Sigmoid colon (tissue), 4 donors: ENCODE data around the gene CEP128.

Source experiments
- EP300 ChIP-seq, 4 donors: sonication (generic); formaldehyde crosslinking; IDR thresholded peaks; one replicate each; pipeline ENCODE4 v1.6.1; 2017; ENCODE audit warnings: antibody characterized with exemption in 4 of 4
- POLR2A ChIP-seq, 2 donors: fragments of 450-650 bp; IDR thresholded peaks; one replicate each; pipeline ENCODE4 v1.6.1; 2016; ENCODE audit warnings: antibody characterized with exemption in 2 of 2, mild to moderate bottlenecking in 2 of 2, moderate library complexity in 2 of 2
- POLR2AphosphoS5 ChIP-seq, 4 donors: sonication (generic); formaldehyde crosslinking; IDR thresholded peaks; one replicate each; pipeline ENCODE4 v1.6.1; 2017; ENCODE audit warnings: antibody characterized with exemption in 4 of 4
- TF ChIP-seq, protein P1 (sequence below), 4 experiments: fragments of 450-650 bp in 3 of 4; fragments of 200-600 bp in 1 of 4; IDR thresholded peaks; one replicate each; pipeline ENCODE4 v1.5.1; 2016 to 2019; ENCODE audit warnings: antibody characterized with exemption in 4 of 4, mild to moderate bottlenecking in 3 of 4, moderate library complexity in 2 of 4

- TF ChIP-seq, protein P1, sequence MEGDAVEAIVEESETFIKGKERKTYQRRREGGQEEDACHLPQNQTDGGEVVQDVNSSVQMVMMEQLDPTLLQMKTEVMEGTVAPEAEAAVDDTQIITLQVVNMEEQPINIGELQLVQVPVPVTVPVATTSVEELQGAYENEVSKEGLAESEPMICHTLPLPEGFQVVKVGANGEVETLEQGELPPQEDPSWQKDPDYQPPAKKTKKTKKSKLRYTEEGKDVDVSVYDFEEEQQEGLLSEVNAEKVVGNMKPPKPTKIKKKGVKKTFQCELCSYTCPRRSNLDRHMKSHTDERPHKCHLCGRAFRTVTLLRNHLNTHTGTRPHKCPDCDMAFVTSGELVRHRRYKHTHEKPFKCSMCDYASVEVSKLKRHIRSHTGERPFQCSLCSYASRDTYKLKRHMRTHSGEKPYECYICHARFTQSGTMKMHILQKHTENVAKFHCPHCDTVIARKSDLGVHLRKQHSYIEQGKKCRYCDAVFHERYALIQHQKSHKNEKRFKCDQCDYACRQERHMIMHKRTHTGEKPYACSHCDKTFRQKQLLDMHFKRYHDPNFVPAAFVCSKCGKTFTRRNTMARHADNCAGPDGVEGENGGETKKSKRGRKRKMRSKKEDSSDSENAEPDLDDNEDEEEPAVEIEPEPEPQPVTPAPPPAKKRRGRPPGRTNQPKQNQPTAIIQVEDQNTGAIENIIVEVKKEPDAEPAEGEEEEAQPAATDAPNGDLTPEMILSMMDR (IDR thresholded peaks at IDR 0.05), result no peak
- no peak for TF ChIP-seq POLR2A (IDR thresholded peaks at IDR 0.05)
- TF ChIP-seq EP300 (IDR thresholded peaks at IDR 0.05), result no peak
- no peak for TF ChIP-seq POLR2AphosphoS5 (IDR thresholded peaks at IDR 0.05)
Observed at GRCh38 chr14:80586131-80586530, 355.4 kb downstream of the CEP128 start.
